HG03469 (cell line): ENCODE measurements around the gene SETD2.
A peak's percentile ranks its signal among the peaks of the same experiment; 100 is the strongest.

Experiments used
- ATAC-seq: cut with Tn5 transposase; IDR thresholded peaks from one replicate; pipeline ENCODE4 v1.9.1; 2021; ENCODE audit warnings: mild to moderate bottlenecking, moderate library complexity, moderate number of reproducible peaks; ENCODE audit not compliant: unreplicated experiment

The SETD2 gene

GRCh38 chr3:46987319-46987742, 176.6 kb downstream of the SETD2 start:
- no peak for ATAC-seq

GRCh38 chr3:46986782-46987310, 177.1 kb downstream of the SETD2 start:
- no peak for ATAC-seq

GRCh38 chr3:46986055-46986730, 177.7 kb downstream of the SETD2 start:
- no peak for ATAC-seq

GRCh38 chr3:46985588-46985987, 178.3 kb downstream of the SETD2 start:
- ATAC-seq: no peak

- no peak for ATAC-seq
These were observed 179.1 kb downstream of the SETD2 start for GRCh38 chr3:46984591-46985459.

- no peak for ATAC-seq
These were observed 181.4 kb downstream of the SETD2 start for GRCh38 chr3:46982546-46982945.

GRCh38 chr3:46981932-46982471, 181.9 kb downstream of the SETD2 start:
- no peak for ATAC-seq

GRCh38 chr3:46979958-46980497, 183.9 kb downstream of the SETD2 start:
- no peak for ATAC-seq

- ATAC-seq: peak; percentile 64
These were observed 184.6 kb downstream of the SETD2 start, which contains the start of gene NBEAL2 for GRCh38 chr3:46978985-46979944. NBEAL2 (plus strand) TSS chr3:46979666; CDS start chr3:46979862, 196 bp downstream.

- ATAC-seq: no peak
These were observed 185.5 kb downstream of the SETD2 start for GRCh38 chr3:46978381-46978780.

- ATAC-seq: no peak
These were observed 186.1 kb downstream of the SETD2 start for GRCh38 chr3:46977811-46978195.

- peak; percentile 36 for ATAC-seq
These were observed 187.4 kb downstream of the SETD2 start, which contains the start of gene CCDC12 for GRCh38 chr3:46976326-46977190. CCDC12 (minus strand) TSS chr3:46976745; CDS start chr3:46976732, 13 bp downstream.

- no peak for ATAC-seq
These were observed 189.3 kb downstream of the SETD2 start for GRCh38 chr3:46974421-46975171.

- no peak for ATAC-seq
These were observed 191.5 kb downstream of the SETD2 start for GRCh38 chr3:46972396-46972795.

GRCh38 chr3:46971742-46972141, 192.2 kb downstream of the SETD2 start:
- no peak for ATAC-seq

- no peak for ATAC-seq
These were observed 192.8 kb downstream of the SETD2 start for GRCh38 chr3:46971151-46971550.

- ATAC-seq: no peak
These were observed 193.4 kb downstream of the SETD2 start for GRCh38 chr3:46970391-46971091.
